ENCODE data around the gene CEP350. TPM values are rescaled to one million over a fixed set of nuclear protein-coding genes. Genes with fewer than 3 reads are reported as not detected.

CEP350 gene
- total and polyA plus RNA-seq, 2 of the 4 experiments (the other 2 are of a cell fraction): 5.0 to 36.4 TPM

GRCh38 chr1:180070286-180070685, 115.7 kb downstream of the CEP350 start:
- Histone ChIP-seq H3K14ac (replicated peaks; ENCODE audit: low read depth, low read length) (no peak overlapping the region), H3K9me1 (ENCODE audit: insufficient read depth, low read length) (no peaks in the 10 kb centered on the region), H3K23ac (ENCODE audit: low read depth, low read length) (no peak overlapping the region), H3K36me3 (ENCODE audit: control insufficient read depth, insufficient read depth, low read length) (peaks cover 24% of the 10 kb centered on the region), H2BK20ac (ENCODE audit: low read depth, low read length) (no peak overlapping the region), H2AK5ac (ENCODE audit: low read depth, low read length) (no peak overlapping the region), H3K4me2 (ENCODE audit: low read depth, low read length) (no peak overlapping the region), H3K27ac (ENCODE audit: insufficient read depth, low read length) (no peak overlapping the region), H3K4me3 (ENCODE audit: insufficient read depth, low read depth, low read length) (no peak overlapping the region), H2AFZ (replicated peaks; ENCODE audit: low read length, poor library complexity) (no peak overlapping the region), H4K91ac (ENCODE audit: insufficient read depth, low read depth, low read length) (no peak overlapping the region), H3K79me1 (ENCODE audit: low read depth in 1 of 2, low read length in 2 of 2) (no peaks in the 10 kb centered on the region; a peak in 1 of 4 replicates), H3K4ac (ENCODE audit: low read depth, low read length) (no peak overlapping the region), H4K5ac (ENCODE audit: low read depth, low read length) (no peak overlapping the region), H2BK120ac (ENCODE audit: low read depth, low read length) (no peak overlapping the region), H4K20me1 (ENCODE audit: insufficient read depth, low read length) (no peaks in the 10 kb centered on the region), H3K9ac (ENCODE audit: low read depth, low read length) (no peak overlapping the region), H2AK9ac (replicated peaks; ENCODE audit: low read depth, low read length, poor library complexity) (no peak overlapping the region), H3K18ac (ENCODE audit: low read depth, low read length) (no peak overlapping the region), H3K56ac (ENCODE audit: extremely low read depth, insufficient read depth, low read length) (no peak overlapping the region), H2BK15ac (ENCODE audit: low read depth, low read length) (no peak overlapping the region), H4K8ac (ENCODE audit: low read depth in 2 of 2, low read length in 2 of 2) (no peak overlapping the region), H2BK5ac (ENCODE audit: low read depth, low read length, poor library complexity, severe bottlenecking) (no peak overlapping the region), H3K9me3 (ENCODE audit: control insufficient read depth, insufficient read depth, low read length) (no peaks in the 10 kb centered on the region), H3K4me1 (ENCODE audit: control insufficient read depth, insufficient read depth, low read length) (no peaks in the 10 kb centered on the region), H3K27me3 (ENCODE audit: control insufficient read depth, insufficient read depth, low read length) (no peaks in the 10 kb centered on the region)
- ATAC-seq (ENCODE audit: low read depth): no peak
- TF ChIP-seq BHLHE40 (IDR thresholded peaks at IDR 0.05; ENCODE audit: low read depth, low read length): no peak
- no peak for TF ChIP-seq POLR2A (IDR thresholded peaks at IDR 0.05; ENCODE audit: low read depth, low read length)
- no peak for TF ChIP-seq NFE2L2 (IDR thresholded peaks at IDR 0.05; ENCODE audit: low read depth, low read length)
- no peak for TF ChIP-seq MAZ (IDR thresholded peaks at IDR 0.05; ENCODE audit: borderline replicate concordance, low read depth, low read length)
- TF ChIP-seq SMC3 (IDR thresholded peaks at IDR 0.05; ENCODE audit: low read depth, low read length): no peak
- TF ChIP-seq MAFK (IDR thresholded peaks at IDR 0.05; ENCODE audit: low read depth, low read length): no peak
- no peak for TF ChIP-seq ELK1 (IDR thresholded peaks at IDR 0.05; ENCODE audit: borderline replicate concordance, low read depth, low read length)
- CTCF ChIA-PET: interaction anchor here (1.9 kb wide), 1 partner anchor 13 kb away, joined by 6 read pairs; no protein-coding TSS in a partner anchor
- no TSS peak for BruUV-seq (replicated peaks)
- POLR2A ChIA-PET (ENCODE audit: unreplicated experiment): no interaction called here
- WGBS, 2 experiments (ENCODE audit: extremely low coverage in 2 of 2, insufficient read length in 1 of 2): no CpG with 5 or more reads among the region's 6 CpGs
- dilution Hi-C loops (cut with HindIII; ENCODE audit: low sequenced_read_pairs, unreplicated experiment) (no loop called here), intact Hi-C loops (cut with micrococcal nuclease) (no loop called here), in situ Hi-C loops (cut with MboI; ENCODE audit: low sequenced_read_pairs) (no loop called here)
- DNase-seq: no peak
